Heart left ventricle (tissue), 13 donors: ENCODE data around the gene TCF4.

Source experiments
- CTCF ChIP-seq, 12 donors: fragments of 200-600 bp; sonication (generic) in 4 of 12; IDR thresholded peaks; one replicate each; pipeline versions ENCODE4 v1.5.0 to v1.8.0; 2018 to 2022; ENCODE audit warnings: antibody characterized with exemption in 12 of 12, mild to moderate bottlenecking in 5 of 12
- POLR2A ChIP-seq, 2 donors: fragments of 450-650 bp; IDR thresholded peaks; one replicate each; pipeline ENCODE4 v1.6.1; 2017; ENCODE audit warnings: antibody characterized with exemption in 2 of 2, mild to moderate bottlenecking in 2 of 2, moderate library complexity in 2 of 2
- donor health status: ischemic (EF 13 %, LVEDD 7.1; RV severe dilation, severe dysfunction).
- donor health status: DM: no; HTN: yes; CAD: no.
- donor health status: DM: no; HTN: no; CAD: no.
- donor health status: ischemic (EF 25% LVEDD 6.9; RV normal size, moderate dysfunction).
- donor health status: ischemic (EF 25% LVEDD 5.7; RV mildly dilated, moderate dysfunction).
- donor health status: ischemic (EF 35%, LVEDD 5.7; RV mildly dilated, moderate dysfunction).
- donor health status: nonischemic (EF 11% LVEDD 7.7; RV severe dilation, severe dysfunction).
- donor health status: DM: yes; HTN: yes; CAD: no.
- donor health status: PGD.
- donor health status: ischemic (EF 29% LVEDD 5.4; RV normal size, mild dysfunction).
- donor health status: nonischemic (EF 23%, LVEDD 6.1; RV moderate dilation, normal function).

GRCh38 chr18:55221622-55222021 is 366.4 kb downstream of the TCF4 start:
- TF ChIP-seq CTCF (IDR thresholded peaks at IDR 0.05) = no peak
- TF ChIP-seq POLR2A (IDR thresholded peaks at IDR 0.05) = no peak
